Esophagus mucosa (tissue), 1 donor: ENCODE data around the gene RGS17. TPM values are rescaled to one million over a fixed set of nuclear protein-coding genes. Genes with fewer than 3 reads are reported as not detected.
"Not testable (repeated sequence)": the region's sequence is repeated elsewhere in the genome, so short reads cannot be mapped to it uniquely, and the experiment has no call there.

Experiments used
- ATAC-seq: fragments of 200-7000 bp; cut with Tn5 transposase; one replicate; pipeline ENCODE4 v1.9.1; 2020
- total RNA-seq: library from RNA; stranded (reverse); gene quantifications from one replicate; pipeline ENCODE4 v1.2.4, GENCODE V29; 2023
- donor health status: DM: yes; HTN: yes; CAD: no.

The RGS17 gene
- total RNA-seq, 1 donor from 2014 or later: 1.6 TPM

GRCh38 chr6:152982904-152983636 lies 148.0 kb downstream of the RGS17 start, which contains the start of gene FBXO5:
Gene FBXO5, minus strand, starts transcription at chr6:152983041. Its CDS starts 82 bp downstream, at chr6:152982959.
- peak; percentile 99 for ATAC-seq

GRCh38 chr6:152981989-152982903 lies 148.8 kb downstream of the RGS17 start:
- ATAC-seq: no peak

- ATAC-seq: no peak
Measured at GRCh38 chr6:152981219-152981618, 149.9 kb downstream of the RGS17 start.

GRCh38 chr6:152980656-152981055 lies 150.4 kb downstream of the RGS17 start:
- ATAC-seq: no peak

- ATAC-seq: no peak
Measured at GRCh38 chr6:152979116-152979515, 152.0 kb downstream of the RGS17 start.

- no peak for ATAC-seq
Measured at GRCh38 chr6:152978058-152978457, 153.0 kb downstream of the RGS17 start.

GRCh38 chr6:152977556-152977955 lies 153.5 kb downstream of the RGS17 start:
- no peak for ATAC-seq

- no peak for ATAC-seq
Measured at GRCh38 chr6:152976749-152977148, 154.3 kb downstream of the RGS17 start.

- peak; percentile 65 for ATAC-seq
Measured at GRCh38 chr6:152975204-152975915, 155.7 kb downstream of the RGS17 start.

GRCh38 chr6:152973916-152974315 lies 157.2 kb downstream of the RGS17 start:
- ATAC-seq: no peak

- no peak for ATAC-seq
Measured at GRCh38 chr6:152969688-152970418, 161.2 kb downstream of the RGS17 start.

- not testable (repeated sequence) for ATAC-seq
Measured at GRCh38 chr6:152966168-152966894, 164.8 kb downstream of the RGS17 start.

GRCh38 chr6:152959333-152959732 lies 171.7 kb downstream of the RGS17 start:
- no peak for ATAC-seq

GRCh38 chr6:152957796-152958195 lies 173.3 kb downstream of the RGS17 start:
- no peak for ATAC-seq

Other genes with a start within 250 kb of the RGS17 start
- 6.5 TPM for gene FBXO5, start 148.2 kb downstream of the RGS17 start, total RNA-seq
- gene MTRF1L, start 128.6 kb downstream of the RGS17 start, total RNA-seq: 11.5 TPM